Measurements from ENCODE around the gene PRKCE. TPM values are rescaled to one million over a fixed set of nuclear protein-coding genes. Genes with fewer than 3 reads are reported as not detected.

Gene PRKCE
- total RNA-seq, 1 experiment from 2014 or later: 1.3 TPM

GRCh38 chr2:46213906-46214305, 562.4 kb downstream of the PRKCE start:
- no peaks in the 10 kb centered on the region for H4K20me1 ChIP-seq (ENCODE audit: control insufficient read depth, insufficient read depth, insufficient read length)
- no peak overlapping the region for H2BK12ac ChIP-seq (ENCODE audit: insufficient read length, low read depth, low read length)
- Mint-ChIP-seq H3K4me1 (no peaks in the 10 kb centered on the region), H3K4me3 (no peak overlapping the region), H3K27ac (no peak overlapping the region), H3K27me3 (ENCODE audit: low read depth) (peaks cover 6% of the 10 kb centered on the region), H3K9me3 (peaks cover 33 to 36% of the 10 kb centered on the region in 2 experiments), H3K36me3 (ENCODE audit: insufficient read depth in 1 of 3, low read depth in 3 of 3) (peaks cover 4 to 12% (median 6%) of the 10 kb centered on the region in 3 experiments)
- no peak overlapping the region for H3K9ac ChIP-seq (ENCODE audit: extremely low read depth, insufficient read length, low read length)
- no peak overlapping the region for H3K18ac ChIP-seq (ENCODE audit: insufficient read length, low read depth, low read length)
- H4K8ac ChIP-seq (replicated peaks; ENCODE audit: insufficient read length, low read depth, low read length): no peak overlapping the region
- H2BK120ac ChIP-seq (ENCODE audit: low read depth, low read length, poor library complexity, severe bottlenecking): no peak overlapping the region
- no peak overlapping the region for H3K27ac ChIP-seq (ENCODE audit: insufficient read length, low read depth, low read length)
- H3K79me1 ChIP-seq (ENCODE audit: insufficient read depth, low read depth, low read length, poor library complexity, severe bottlenecking): no peaks in the 10 kb centered on the region
- no peak overlapping the region for H2AK5ac ChIP-seq (ENCODE audit: insufficient read length, low read length)
- H3K14ac ChIP-seq (ENCODE audit: insufficient read depth, low read length): no peak overlapping the region
- no peak overlapping the region for H3K23ac ChIP-seq (ENCODE audit: insufficient read length, low read depth, low read length)
- no peaks in the 10 kb centered on the region for H3K27me3 ChIP-seq (ENCODE audit: insufficient read depth, low read length)
- no peak overlapping the region for H3T11ph ChIP-seq (ENCODE audit: low read length)
- H3K4me2 ChIP-seq (ENCODE audit: insufficient read depth, insufficient read length, low read length): no peak overlapping the region
- H4K5ac ChIP-seq (ENCODE audit: insufficient read length, low read depth, low read length): no peak overlapping the region
- H3K4ac ChIP-seq (ENCODE audit: low read depth, low read length): no peak overlapping the region
- no peak overlapping the region for H4K91ac ChIP-seq (ENCODE audit: insufficient read length, low read depth, low read length)
- no CpG with 5 or more reads among the region's 2 CpGs for WGBS (ENCODE audit: extremely low coverage, insufficient read length, low lambda C conversion rate)
- no peak for DNase-seq
- H2BK15ac ChIP-seq (ENCODE audit: low read depth, low read length): no peak overlapping the region
- H3K4me1 ChIP-seq (ENCODE audit: insufficient read depth, low read length): no peaks in the 10 kb centered on the region
- no peak overlapping the region for H2AFZ ChIP-seq (ENCODE audit: low read length)
- no peak for TF ChIP-seq CTCF (conservative IDR thresholded peaks at IDR 0.05)
- H3K56ac ChIP-seq (ENCODE audit: insufficient read length, low read depth, low read length): no peak overlapping the region
- H2BK20ac ChIP-seq (ENCODE audit: low read depth, low read length, poor library complexity, severe bottlenecking): no peak overlapping the region
- H2BK5ac ChIP-seq (ENCODE audit: insufficient read length, low read length): no peak overlapping the region
- H3K79me2 ChIP-seq (ENCODE audit: insufficient read depth, low read length): no peaks in the 10 kb centered on the region
- H3K23me2 ChIP-seq (ENCODE audit: insufficient read length, low read depth, low read length, poor library complexity, severe bottlenecking): no peaks in the 10 kb centered on the region
- peaks cover 10% of the 10 kb centered on the region for H3K9me3 ChIP-seq (ENCODE audit: control insufficient read depth, low read depth, low read length)
